Lower leg skin (tissue), 4 donors: ENCODE measurements around the gene OR10P1. TPM values are rescaled to one million over a fixed set of nuclear protein-coding genes. Genes with fewer than 3 reads are reported as not detected.
"Not testable (repeated sequence)": the region's sequence is repeated elsewhere in the genome, so short reads cannot be mapped to it uniquely, and the experiment has no call there.

Experiments
- DNase-seq, 2 donors: peaks; one replicate each; pipeline ENCODE4 v3.0.0-alpha.2; 2019; ENCODE audit warnings: low spot score in 2 of 2
- H3K4me3 ChIP-seq: fragments of 200-600 bp; sonication (generic); 2 replicates; pipeline ENCODE4 v1.5.1; 2017; ENCODE audit warnings: mild to moderate bottlenecking, low read depth; ENCODE audit not compliant: poor library complexity, severe bottlenecking
- POLR2A ChIP-seq, 2 donors: fragments of 450-650 bp; IDR thresholded peaks; one replicate each; pipeline ENCODE4 v1.6.1; 2016 to 2017; ENCODE audit warnings: antibody characterized with exemption in 2 of 2, mild to moderate bottlenecking in 1 of 2, moderate library complexity in 1 of 2
- WGBS, 2 donors: methylation state at CpG; one replicate each; pipeline ENCODE4 v1.1.5; 2018; 5-methylcytosine and 5-hydroxymethylcytosine counted together
- intact Hi-C: fragments of 100-400 bp; cut with DNase I; formaldehyde crosslinking; loops from one replicate; pipeline ENCODE4 v1.15.0; 2023; ENCODE audit warnings: low total_unique reads
- total RNA-seq, 4 donors: library from RNA; depleted of rRNA; stranded (reverse); fragments of >200 nt; gene quantifications; one replicate each; pipeline ENCODE4 v1.1.0, GENCODE V29; 2016
- TF ChIP-seq, protein P1 (sequence below), 3 donors: fragments of 450-650 bp; IDR thresholded peaks; one replicate each; pipeline ENCODE4 v1.5.1; 2016; ENCODE audit warnings: antibody characterized with exemption in 3 of 3, mild to moderate bottlenecking in 3 of 3, moderate library complexity in 2 of 3

The OR10P1 gene
- total RNA-seq, 4 donors from 2014 or later: not detected

DNA sequence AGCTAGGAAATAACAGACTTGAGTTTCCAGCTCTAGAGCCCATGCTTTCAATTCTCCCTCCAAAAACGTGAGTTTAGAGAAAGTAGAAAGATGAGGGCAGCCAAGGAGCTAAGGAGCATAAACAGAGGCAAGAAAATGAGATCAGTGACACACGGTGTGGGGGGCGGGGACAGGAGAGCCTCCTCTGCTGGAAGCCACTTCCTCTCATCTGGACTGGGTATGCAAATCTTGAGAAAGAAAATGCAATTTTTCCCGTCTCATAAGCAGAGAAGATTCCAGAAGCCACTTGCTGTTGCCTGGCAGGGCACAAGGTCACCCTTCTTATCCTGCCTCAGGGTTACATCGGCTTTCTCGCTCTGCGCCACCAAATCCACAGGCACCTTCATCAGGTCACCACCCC, 6.0 kb downstream of the OR10P1 start:
- WGBS, 2 donors: 72 to 73% methylated on average over 7 of the region's 7 CpGs
- no peak overlapping the region for H3K4me3 ChIP-seq
- no peak for TF ChIP-seq POLR2A (IDR thresholded peaks at IDR 0.05)
- TF ChIP-seq, protein P1, sequence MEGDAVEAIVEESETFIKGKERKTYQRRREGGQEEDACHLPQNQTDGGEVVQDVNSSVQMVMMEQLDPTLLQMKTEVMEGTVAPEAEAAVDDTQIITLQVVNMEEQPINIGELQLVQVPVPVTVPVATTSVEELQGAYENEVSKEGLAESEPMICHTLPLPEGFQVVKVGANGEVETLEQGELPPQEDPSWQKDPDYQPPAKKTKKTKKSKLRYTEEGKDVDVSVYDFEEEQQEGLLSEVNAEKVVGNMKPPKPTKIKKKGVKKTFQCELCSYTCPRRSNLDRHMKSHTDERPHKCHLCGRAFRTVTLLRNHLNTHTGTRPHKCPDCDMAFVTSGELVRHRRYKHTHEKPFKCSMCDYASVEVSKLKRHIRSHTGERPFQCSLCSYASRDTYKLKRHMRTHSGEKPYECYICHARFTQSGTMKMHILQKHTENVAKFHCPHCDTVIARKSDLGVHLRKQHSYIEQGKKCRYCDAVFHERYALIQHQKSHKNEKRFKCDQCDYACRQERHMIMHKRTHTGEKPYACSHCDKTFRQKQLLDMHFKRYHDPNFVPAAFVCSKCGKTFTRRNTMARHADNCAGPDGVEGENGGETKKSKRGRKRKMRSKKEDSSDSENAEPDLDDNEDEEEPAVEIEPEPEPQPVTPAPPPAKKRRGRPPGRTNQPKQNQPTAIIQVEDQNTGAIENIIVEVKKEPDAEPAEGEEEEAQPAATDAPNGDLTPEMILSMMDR (IDR thresholded peaks at IDR 0.05): no peak
- intact Hi-C loops: no loop called here
- DNase-seq: no peak

DNA sequence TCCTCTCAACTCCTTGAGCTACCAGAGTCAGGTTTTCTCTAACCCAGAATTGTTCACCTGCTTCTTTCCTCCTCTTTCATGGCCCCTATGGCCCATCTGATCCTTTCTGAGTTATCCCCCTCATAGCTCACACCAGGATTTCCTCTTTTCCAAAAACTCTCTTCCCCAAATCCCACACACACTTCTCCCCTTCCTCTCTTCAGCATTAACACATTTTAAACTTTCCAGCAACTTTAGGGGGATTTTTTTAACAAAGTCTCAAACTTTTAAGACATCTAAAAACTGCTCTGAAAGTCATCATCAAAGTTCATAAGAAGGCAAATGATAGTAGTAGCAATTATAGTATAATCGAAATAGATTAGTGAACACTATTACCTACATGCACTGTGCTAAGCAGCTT, 7.9 kb downstream of the OR10P1 start:
- DNase-seq: no peak
- intact Hi-C loops: no loop called here
- 70 to 87% methylated on average over 1 of the region's 1 CpG for WGBS, 2 donors
- H3K4me3 ChIP-seq: no peak overlapping the region
- no peak for TF ChIP-seq POLR2A (IDR thresholded peaks at IDR 0.05)
- TF ChIP-seq, protein P1 (IDR thresholded peaks at IDR 0.05): no peak

DNA sequence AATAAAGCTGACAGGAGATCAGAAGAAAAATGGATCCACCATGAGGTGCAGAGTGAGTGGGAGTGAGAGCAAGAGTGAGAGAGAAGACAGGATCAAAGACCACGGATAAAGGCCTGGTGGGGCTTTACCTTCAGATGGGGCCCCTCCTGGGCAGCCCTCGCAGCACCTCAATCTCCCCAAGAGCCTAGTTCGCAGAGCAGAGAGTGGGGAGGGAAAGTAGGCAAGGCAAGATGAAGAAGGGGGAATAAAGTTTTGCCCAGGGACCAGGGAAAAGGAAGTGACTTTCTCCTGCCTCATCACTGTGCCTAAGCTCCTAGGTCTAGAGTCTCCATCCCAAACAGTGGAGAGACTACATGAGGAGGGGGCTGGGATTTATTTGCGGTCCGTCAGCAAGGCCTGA, 10.3 kb downstream of the OR10P1 start:
- peak in 1 of 2 donors; percentile 59 for DNase-seq
- intact Hi-C loops: no loop called here
- no peak overlapping the region for H3K4me3 ChIP-seq
- TF ChIP-seq, protein P1 (IDR thresholded peaks at IDR 0.05): no peak
- TF ChIP-seq POLR2A (IDR thresholded peaks at IDR 0.05): no peak
- 89 to 97% methylated on average over 5 of the region's 5 CpGs for WGBS, 2 donors

DNA sequence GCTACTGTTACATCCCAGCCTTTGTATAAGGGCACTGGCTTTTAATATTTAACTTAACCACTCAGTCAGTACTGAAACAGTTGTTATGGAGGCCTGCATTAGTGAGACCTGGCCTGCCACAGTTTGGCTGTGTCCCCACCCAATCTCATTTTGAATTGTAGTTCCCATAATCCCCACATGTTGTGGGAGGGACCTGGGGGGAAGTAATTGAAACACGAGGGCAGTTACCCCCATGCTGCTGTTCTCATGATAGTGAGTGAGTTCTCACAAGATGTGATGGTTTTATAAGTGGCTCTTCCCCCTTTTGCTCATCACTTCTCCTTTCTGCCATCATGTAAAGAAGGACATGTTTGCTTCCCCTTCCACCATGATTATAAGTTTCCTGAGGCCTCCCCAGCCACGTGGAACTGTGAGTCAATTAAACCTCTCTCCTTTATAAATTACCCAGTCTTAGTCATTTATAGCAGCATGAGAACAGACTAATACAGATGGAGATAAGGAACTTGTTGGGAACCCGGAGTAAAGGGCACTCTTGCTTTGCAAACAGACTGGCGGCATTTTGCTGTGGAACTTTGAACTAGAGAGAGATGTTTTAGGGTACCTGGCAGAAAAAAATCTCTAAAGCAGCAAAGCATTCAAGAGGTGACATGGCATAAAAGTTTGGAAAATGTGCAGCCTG, 14.1 kb downstream of the OR10P1 start:
- WGBS, 2 donors: 51 to 64% methylated on average over 4 of the region's 4 CpGs
- H3K4me3 ChIP-seq, intact Hi-C loops: not testable (repeated sequence)
- peak in 1 of 2 donors; percentile 40 for DNase-seq

DNA sequence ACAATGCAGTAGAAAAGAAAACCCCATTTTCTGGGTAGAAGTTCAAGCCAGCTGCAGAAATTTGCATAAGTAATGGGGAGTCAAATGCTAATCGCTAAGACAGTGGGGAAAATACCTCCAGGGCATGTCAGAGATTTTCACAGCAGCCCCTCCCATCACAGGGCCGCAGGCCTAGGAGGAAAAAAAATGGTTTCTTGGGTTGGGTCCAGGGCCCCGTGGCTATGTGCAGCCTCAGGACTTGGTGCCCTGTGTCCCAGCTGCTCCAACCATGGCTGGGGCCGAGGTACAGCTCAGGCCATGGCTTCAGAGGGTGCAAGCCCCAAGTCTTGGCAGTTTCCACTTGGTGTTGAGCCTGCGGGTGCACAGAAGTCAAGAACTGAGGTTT, 14.6 kb downstream of the OR10P1 start:
- intact Hi-C loops: no loop called here
- no peak for TF ChIP-seq POLR2A (IDR thresholded peaks at IDR 0.05)
- TF ChIP-seq, protein P1 (IDR thresholded peaks at IDR 0.05): no peak
- peak in 1 of 2 donors; percentile 43 for DNase-seq
- WGBS, 2 donors: 54 to 57% methylated on average over 5 of the region's 5 CpGs
- no peak overlapping the region for H3K4me3 ChIP-seq

DNA sequence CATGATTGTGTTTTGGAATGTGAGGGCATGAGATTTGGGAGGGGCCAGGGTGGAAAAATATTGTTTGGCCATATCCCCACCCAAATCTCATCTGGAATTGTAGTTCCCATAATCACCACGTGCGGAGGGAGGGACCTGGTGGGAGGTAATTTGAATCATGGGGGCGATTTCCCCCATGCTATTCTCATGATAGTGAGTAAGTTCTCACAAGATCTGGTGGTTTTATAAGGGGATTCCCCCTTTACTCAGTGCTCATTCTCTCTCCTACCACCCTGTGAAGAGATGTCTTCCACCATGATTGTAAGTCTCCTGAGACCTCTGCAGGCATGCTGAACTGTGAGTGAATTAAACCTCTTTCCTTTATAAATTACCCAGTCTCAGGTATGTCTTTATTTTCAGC, 15.7 kb downstream of the OR10P1 start:
- no peak for TF ChIP-seq POLR2A (IDR thresholded peaks at IDR 0.05)
- TF ChIP-seq, protein P1 (IDR thresholded peaks at IDR 0.05): no peak
- DNase-seq: peak in 1 of 2 donors; percentile 12
- WGBS, 2 donors: 59 to 76% methylated on average over 3 of the region's 3 CpGs
- H3K4me3 ChIP-seq: no peak overlapping the region
- intact Hi-C loops: no loop called here
